HepG2 (cell line): Measurements from ENCODE around the gene ADIPOR2. TPM values are rescaled to one million over a fixed set of nuclear protein-coding genes. Genes with fewer than 3 reads are reported as not detected.

Source experiments
- HDAC6 ChIP-seq: fragments of 200-600 bp; sonication (generic); IDR thresholded peaks from 2 replicates; pipeline ENCODE4 v1.7.0; 2017; ENCODE audit warnings: mild to moderate bottlenecking, antibody characterized with exemption, low read length, low read depth
- IKZF1 ChIP-seq: fragments of 450-650 bp; IDR thresholded peaks from 2 replicates; pipeline ENCODE4 v1.7.1; 2016
- MBD4 ChIP-seq: IDR thresholded peaks from 2 replicates; pipeline ENCODE4 v1.6.1; 2012; ENCODE audit warnings: low read length, inconsistent platforms, borderline replicate concordance
- MIXL1 ChIP-seq: IDR thresholded peaks from 2 replicates; pipeline ENCODE4 v1.6.1; 2016
- ZNF251 ChIP-seq: sonication (generic); formaldehyde crosslinking; IDR thresholded peaks from 2 replicates; pipeline ENCODE4 v1.9.0; 2021; ENCODE audit warnings: mild to moderate bottlenecking, missing genetic modification reagents
- polyA plus RNA-seq, 8 experiments: library from polyadenylated mRNA; depleted of rRNA in 3 of 8; stranded (reverse) in 7 of 8; unstranded in 1 of 8; fragments of >200 nt; fragmentation: Illumina TruSeq in 4 of 8; extraction: Trizol in 4 of 8; gene quantifications; 2 replicates each; pipeline versions ENCODE4 v1.2.1 to v1.2.3, GENCODE V29; 2011 to 2016; ENCODE audit warnings: low read depth in 4 of 8, missing spikeins in 1 of 8, mixed read lengths in 1 of 8; ENCODE audit not compliant: insufficient read depth in 1 of 8
- total RNA-seq, 5 experiments: library from RNA; depleted of rRNA; stranded (reverse); fragments of >200 nt; fragmentation: Illumina TruSeq; extraction: Trizol; gene quantifications; 2 replicates each; pipeline ENCODE4 v1.2.3, GENCODE V29; 2016; ENCODE audit warnings: low read depth in 1 of 5
- TF ChIP-seq, protein P1 (sequence below): sonication (generic); formaldehyde crosslinking; IDR thresholded peaks from 2 replicates; pipeline ENCODE4 v1.4.0; 2020; ENCODE audit warnings: mild to moderate bottlenecking, missing genetic modification reagents
- TF ChIP-seq, protein P2 (sequence below): IDR thresholded peaks from 2 replicates; pipeline ENCODE4 v1.6.1; 2012; ENCODE audit warnings: low read depth, low read length, improper control_type of control experiment
- TF ChIP-seq, protein P3 (sequence below): sonication (generic); formaldehyde crosslinking; IDR thresholded peaks from 2 replicates; pipeline ENCODE4 v1.4.0; 2020; ENCODE audit warnings: low read depth, mild to moderate bottlenecking, missing genetic modification reagents
- TF ChIP-seq, protein P4 (sequence below): sonication (generic); formaldehyde crosslinking; IDR thresholded peaks from 2 replicates; pipeline ENCODE4 v1.4.0; 2020; ENCODE audit warnings: missing genetic modification reagents, mild to moderate bottlenecking, borderline replicate concordance
- TF ChIP-seq, protein P5 (sequence below): sonication (generic); formaldehyde crosslinking; IDR thresholded peaks from 2 replicates; pipeline ENCODE4 v1.5.1; 2020; ENCODE audit warnings: missing genetic modification reagents, mild to moderate bottlenecking, borderline replicate concordance
- TF ChIP-seq, protein P6 (sequence below): sonication (generic); formaldehyde crosslinking; IDR thresholded peaks from 2 replicates; pipeline ENCODE4 v1.4.0; 2020; ENCODE audit warnings: missing genetic modification reagents

ADIPOR2 gene
- total and polyA plus RNA-seq, 2 of the 13 experiments (the other 11 are each of a cell fraction or from before 2014, with no cell fraction given): 35.2 to 52.2 TPM

DNA sequence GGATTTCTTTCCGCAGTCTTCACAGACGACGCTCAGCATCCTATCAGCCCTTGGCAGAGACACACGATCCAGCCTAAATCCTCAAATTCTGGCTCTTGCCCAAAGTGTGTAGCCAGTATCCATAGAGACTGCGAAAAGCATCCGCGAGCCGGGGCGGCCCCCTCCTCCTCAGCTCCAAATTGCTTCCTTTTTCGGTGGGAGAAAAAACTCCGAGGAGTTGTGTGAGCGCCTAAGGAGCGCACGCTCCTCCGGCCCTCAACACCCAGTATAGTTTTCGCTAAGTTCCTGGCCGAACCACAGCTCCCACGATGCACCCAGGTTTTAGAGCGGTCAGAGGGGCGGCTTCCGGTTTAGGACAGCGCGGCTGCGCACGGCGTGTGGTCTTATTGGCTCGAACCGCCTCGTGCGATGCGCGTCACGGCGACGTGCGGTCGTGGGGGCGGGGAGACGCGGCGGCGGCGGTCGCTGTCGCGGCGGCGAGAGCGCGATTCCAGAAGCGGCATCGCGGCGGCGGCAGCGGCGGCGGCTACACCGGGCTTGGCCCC is at the start of gene ADIPOR2 (continued):
- TF ChIP-seq, protein P1, sequence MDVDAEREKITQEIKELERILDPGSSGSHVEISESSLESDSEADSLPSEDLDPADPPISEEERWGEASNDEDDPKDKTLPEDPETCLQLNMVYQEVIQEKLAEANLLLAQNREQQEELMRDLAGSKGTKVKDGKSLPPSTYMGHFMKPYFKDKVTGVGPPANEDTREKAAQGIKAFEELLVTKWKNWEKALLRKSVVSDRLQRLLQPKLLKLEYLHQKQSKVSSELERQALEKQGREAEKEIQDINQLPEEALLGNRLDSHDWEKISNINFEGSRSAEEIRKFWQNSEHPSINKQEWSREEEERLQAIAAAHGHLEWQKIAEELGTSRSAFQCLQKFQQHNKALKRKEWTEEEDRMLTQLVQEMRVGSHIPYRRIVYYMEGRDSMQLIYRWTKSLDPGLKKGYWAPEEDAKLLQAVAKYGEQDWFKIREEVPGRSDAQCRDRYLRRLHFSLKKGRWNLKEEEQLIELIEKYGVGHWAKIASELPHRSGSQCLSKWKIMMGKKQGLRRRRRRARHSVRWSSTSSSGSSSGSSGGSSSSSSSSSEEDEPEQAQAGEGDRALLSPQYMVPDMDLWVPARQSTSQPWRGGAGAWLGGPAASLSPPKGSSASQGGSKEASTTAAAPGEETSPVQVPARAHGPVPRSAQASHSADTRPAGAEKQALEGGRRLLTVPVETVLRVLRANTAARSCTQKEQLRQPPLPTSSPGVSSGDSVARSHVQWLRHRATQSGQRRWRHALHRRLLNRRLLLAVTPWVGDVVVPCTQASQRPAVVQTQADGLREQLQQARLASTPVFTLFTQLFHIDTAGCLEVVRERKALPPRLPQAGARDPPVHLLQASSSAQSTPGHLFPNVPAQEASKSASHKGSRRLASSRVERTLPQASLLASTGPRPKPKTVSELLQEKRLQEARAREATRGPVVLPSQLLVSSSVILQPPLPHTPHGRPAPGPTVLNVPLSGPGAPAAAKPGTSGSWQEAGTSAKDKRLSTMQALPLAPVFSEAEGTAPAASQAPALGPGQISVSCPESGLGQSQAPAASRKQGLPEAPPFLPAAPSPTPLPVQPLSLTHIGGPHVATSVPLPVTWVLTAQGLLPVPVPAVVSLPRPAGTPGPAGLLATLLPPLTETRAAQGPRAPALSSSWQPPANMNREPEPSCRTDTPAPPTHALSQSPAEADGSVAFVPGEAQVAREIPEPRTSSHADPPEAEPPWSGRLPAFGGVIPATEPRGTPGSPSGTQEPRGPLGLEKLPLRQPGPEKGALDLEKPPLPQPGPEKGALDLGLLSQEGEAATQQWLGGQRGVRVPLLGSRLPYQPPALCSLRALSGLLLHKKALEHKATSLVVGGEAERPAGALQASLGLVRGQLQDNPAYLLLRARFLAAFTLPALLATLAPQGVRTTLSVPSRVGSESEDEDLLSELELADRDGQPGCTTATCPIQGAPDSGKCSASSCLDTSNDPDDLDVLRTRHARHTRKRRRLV (CRISPR knock-in tag): 0 out of 2 replicates have a peak, but pooled peaks have one; percentile 49
- TF ChIP-seq HDAC6 (no peak), IKZF1 (no peak), ZNF251 (CRISPR knock-in tag) (no peak), MBD4 (no peak), MIXL1 (no peak)
- TF ChIP-seq, protein P2, sequence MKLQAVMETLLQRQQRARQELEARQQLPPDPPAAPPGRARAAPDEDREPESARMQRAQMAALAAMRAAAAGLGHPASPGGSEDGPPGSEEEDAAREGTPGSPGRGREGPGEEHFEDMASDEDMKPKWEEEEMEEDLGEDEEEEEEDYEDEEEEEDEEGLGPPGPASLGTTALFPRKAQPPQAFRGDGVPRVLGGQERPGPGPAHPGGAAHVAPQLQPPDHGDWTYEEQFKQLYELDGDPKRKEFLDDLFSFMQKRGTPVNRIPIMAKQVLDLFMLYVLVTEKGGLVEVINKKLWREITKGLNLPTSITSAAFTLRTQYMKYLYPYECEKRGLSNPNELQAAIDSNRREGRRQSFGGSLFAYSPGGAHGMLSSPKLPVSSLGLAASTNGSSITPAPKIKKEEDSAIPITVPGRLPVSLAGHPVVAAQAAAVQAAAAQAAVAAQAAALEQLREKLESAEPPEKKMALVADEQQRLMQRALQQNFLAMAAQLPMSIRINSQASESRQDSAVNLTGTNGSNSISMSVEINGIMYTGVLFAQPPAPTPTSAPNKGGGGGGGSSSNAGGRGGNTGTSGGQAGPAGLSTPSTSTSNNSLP: no peak
- TF ChIP-seq, protein P3, sequence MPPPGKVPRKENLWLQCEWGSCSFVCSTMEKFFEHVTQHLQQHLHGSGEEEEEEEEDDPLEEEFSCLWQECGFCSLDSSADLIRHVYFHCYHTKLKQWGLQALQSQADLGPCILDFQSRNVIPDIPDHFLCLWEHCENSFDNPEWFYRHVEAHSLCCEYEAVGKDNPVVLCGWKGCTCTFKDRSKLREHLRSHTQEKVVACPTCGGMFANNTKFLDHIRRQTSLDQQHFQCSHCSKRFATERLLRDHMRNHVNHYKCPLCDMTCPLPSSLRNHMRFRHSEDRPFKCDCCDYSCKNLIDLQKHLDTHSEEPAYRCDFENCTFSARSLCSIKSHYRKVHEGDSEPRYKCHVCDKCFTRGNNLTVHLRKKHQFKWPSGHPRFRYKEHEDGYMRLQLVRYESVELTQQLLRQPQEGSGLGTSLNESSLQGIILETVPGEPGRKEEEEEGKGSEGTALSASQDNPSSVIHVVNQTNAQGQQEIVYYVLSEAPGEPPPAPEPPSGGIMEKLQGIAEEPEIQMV: 0 out of 2 replicates have a peak, but pooled peaks have one; percentile 67
- TF ChIP-seq, protein P4, sequence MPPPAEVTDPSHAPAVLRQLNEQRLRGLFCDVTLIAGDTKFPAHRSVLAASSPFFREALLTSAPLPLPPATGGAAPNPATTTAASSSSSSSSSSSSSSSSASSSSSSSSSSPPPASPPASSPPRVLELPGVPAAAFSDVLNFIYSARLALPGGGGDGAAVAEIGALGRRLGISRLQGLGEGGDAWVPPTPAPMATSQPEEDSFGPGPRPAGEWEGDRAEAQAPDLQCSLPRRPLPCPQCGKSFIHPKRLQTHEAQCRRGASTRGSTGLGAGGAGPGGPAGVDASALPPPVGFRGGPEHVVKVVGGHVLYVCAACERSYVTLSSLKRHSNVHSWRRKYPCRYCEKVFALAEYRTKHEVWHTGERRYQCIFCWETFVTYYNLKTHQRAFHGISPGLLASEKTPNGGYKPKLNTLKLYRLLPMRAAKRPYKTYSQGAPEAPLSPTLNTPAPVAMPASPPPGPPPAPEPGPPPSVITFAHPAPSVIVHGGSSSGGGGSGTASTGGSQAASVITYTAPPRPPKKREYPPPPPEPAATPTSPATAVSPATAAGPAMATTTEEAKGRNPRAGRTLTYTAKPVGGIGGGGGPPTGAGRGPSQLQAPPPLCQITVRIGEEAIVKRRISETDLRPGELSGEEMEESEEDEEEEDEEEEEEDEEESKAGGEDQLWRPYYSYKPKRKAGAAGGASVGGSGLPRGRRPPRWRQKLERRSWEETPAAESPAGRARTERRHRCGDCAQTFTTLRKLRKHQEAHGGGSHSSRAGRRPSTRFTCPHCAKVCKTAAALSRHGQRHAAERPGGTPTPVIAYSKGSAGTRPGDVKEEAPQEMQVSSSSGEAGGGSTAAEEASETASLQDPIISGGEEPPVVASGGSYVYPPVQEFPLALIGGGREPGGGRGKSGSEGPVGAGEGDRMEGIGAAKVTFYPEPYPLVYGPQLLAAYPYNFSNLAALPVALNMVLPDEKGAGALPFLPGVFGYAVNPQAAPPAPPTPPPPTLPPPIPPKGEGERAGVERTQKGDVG (CRISPR knock-in tag): no peak
- TF ChIP-seq, protein P5, sequence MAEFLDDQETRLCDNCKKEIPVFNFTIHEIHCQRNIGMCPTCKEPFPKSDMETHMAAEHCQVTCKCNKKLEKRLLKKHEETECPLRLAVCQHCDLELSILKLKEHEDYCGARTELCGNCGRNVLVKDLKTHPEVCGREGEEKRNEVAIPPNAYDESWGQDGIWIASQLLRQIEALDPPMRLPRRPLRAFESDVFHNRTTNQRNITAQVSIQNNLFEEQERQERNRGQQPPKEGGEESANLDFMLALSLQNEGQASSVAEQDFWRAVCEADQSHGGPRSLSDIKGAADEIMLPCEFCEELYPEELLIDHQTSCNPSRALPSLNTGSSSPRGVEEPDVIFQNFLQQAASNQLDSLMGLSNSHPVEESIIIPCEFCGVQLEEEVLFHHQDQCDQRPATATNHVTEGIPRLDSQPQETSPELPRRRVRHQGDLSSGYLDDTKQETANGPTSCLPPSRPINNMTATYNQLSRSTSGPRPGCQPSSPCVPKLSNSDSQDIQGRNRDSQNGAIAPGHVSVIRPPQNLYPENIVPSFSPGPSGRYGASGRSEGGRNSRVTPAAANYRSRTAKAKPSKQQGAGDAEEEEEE (CRISPR knock-in tag): no peak
- TF ChIP-seq, protein P6, sequence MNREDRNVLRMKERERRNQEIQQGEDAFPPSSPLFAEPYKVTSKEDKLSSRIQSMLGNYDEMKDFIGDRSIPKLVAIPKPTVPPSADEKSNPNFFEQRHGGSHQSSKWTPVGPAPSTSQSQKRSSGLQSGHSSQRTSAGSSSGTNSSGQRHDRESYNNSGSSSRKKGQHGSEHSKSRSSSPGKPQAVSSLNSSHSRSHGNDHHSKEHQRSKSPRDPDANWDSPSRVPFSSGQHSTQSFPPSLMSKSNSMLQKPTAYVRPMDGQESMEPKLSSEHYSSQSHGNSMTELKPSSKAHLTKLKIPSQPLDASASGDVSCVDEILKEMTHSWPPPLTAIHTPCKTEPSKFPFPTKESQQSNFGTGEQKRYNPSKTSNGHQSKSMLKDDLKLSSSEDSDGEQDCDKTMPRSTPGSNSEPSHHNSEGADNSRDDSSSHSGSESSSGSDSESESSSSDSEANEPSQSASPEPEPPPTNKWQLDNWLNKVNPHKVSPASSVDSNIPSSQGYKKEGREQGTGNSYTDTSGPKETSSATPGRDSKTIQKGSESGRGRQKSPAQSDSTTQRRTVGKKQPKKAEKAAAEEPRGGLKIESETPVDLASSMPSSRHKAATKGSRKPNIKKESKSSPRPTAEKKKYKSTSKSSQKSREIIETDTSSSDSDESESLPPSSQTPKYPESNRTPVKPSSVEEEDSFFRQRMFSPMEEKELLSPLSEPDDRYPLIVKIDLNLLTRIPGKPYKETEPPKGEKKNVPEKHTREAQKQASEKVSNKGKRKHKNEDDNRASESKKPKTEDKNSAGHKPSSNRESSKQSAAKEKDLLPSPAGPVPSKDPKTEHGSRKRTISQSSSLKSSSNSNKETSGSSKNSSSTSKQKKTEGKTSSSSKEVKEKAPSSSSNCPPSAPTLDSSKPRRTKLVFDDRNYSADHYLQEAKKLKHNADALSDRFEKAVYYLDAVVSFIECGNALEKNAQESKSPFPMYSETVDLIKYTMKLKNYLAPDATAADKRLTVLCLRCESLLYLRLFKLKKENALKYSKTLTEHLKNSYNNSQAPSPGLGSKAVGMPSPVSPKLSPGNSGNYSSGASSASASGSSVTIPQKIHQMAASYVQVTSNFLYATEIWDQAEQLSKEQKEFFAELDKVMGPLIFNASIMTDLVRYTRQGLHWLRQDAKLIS: no peak; the same call in 1 of the 2 replicates
